Loucy (cell line): ENCODE data around the gene TPMT.

Experiments
- EZH2phosphoT487 ChIP-seq: fragments of 200-600 bp; IDR thresholded peaks from 2 replicates; pipeline ENCODE4 v1.6.1; 2018; ENCODE audit warnings: antibody characterized with exemption, mild to moderate bottlenecking, moderate library complexity, borderline replicate concordance
- TF ChIP-seq, protein P1 (sequence below): fragments of 200-600 bp; sonication (generic); conservative IDR thresholded peaks from 2 replicates; pipeline ENCODE4 v1.5.1; 2014; ENCODE audit warnings: mild to moderate bottlenecking, antibody characterized with exemption, low read length

DNA sequence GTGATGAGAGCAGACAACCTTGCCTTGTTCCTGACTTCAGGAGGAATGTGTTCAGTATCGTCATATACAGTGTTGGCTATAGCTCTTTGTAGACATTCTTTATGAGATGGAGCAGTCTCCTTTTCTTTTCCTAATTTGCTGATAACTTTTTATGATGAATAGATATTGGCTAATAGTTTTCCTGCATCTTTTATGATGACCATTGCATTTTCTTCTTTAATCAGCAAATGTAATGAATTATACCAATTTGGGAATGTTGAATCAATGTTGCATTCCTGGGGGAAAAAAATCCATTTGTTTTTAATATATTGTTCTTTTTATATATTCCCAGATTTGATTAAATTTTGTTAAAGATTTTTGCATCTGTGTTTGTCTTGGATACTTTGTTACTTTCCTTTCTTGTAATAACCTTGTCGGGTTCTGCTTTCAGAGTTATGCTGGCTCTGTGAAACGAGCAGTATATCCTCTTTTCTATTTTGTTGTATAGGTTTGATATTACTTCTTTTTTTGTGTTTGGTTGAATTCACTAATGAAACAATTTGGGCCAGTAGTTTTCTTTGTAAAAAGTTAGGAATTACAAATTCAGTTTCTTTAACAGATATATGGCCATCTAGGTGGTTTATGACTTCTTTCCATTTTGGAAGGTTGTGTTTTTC is 24.2 kb upstream of the TPMT start:
- TF ChIP-seq, protein P1, sequence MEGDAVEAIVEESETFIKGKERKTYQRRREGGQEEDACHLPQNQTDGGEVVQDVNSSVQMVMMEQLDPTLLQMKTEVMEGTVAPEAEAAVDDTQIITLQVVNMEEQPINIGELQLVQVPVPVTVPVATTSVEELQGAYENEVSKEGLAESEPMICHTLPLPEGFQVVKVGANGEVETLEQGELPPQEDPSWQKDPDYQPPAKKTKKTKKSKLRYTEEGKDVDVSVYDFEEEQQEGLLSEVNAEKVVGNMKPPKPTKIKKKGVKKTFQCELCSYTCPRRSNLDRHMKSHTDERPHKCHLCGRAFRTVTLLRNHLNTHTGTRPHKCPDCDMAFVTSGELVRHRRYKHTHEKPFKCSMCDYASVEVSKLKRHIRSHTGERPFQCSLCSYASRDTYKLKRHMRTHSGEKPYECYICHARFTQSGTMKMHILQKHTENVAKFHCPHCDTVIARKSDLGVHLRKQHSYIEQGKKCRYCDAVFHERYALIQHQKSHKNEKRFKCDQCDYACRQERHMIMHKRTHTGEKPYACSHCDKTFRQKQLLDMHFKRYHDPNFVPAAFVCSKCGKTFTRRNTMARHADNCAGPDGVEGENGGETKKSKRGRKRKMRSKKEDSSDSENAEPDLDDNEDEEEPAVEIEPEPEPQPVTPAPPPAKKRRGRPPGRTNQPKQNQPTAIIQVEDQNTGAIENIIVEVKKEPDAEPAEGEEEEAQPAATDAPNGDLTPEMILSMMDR = no peak
- TF ChIP-seq EZH2phosphoT487 = no peak
